ENCODE measurements around the gene PLA2G12A. TPM values are rescaled to one million over a fixed set of nuclear protein-coding genes. Genes with fewer than 3 reads are reported as not detected.

The PLA2G12A gene
- total RNA-seq, 1 experiment from 2014 or later: 47.3 TPM

DNA sequence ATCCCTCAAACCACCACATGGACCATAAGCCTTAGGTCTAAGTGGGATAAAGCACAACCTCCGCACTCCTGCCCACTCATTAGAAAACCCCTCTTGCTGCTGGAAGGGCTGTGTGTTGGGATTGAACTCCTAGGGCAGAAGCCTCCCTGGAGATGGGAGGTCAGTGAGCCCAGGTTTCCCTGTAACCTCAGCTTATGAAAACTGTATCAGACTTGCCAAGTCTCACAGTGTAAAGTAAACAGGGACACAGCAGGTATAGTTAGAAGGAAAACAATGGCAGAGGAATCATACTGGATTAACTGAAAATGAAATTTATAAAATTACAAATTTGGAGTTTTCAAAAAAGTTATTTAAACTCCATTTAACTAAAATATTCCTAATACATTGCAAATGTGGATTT, 56.6 kb downstream of the PLA2G12A start:
- Histone ChIP-seq H2AFZ (ENCODE audit: low read length) (no peak overlapping the region), H2BK12ac (ENCODE audit: insufficient read length, low read depth, low read length) (no peak overlapping the region), H3K27me3 (ENCODE audit: insufficient read depth, low read length) (no peaks in the 10 kb centered on the region), H4K8ac (replicated peaks; ENCODE audit: insufficient read length, low read depth, low read length) (no peak overlapping the region), H3K23ac (ENCODE audit: insufficient read length, low read depth, low read length) (no peak overlapping the region), H4K20me1 (ENCODE audit: control insufficient read depth, insufficient read depth, insufficient read length) (no peaks in the 10 kb centered on the region), H2BK15ac (ENCODE audit: low read depth, low read length) (no peak overlapping the region), H2AK5ac (ENCODE audit: insufficient read length, low read length) (no peak overlapping the region), H3K9ac (ENCODE audit: extremely low read depth, insufficient read length, low read length) (no peak overlapping the region), H3K4ac (ENCODE audit: low read depth, low read length) (no peak overlapping the region), H3K56ac (ENCODE audit: insufficient read length, low read depth, low read length) (no peak overlapping the region), H3K27ac (ENCODE audit: insufficient read length, low read depth, low read length) (no peak overlapping the region), H3K9me3 (ENCODE audit: control insufficient read depth, low read depth, low read length) (no peaks in the 10 kb centered on the region), H3K4me2 (ENCODE audit: insufficient read depth, insufficient read length, low read length) (no peak overlapping the region), H3T11ph (ENCODE audit: low read length) (no peak overlapping the region), H4K91ac (ENCODE audit: insufficient read length, low read depth, low read length) (no peak overlapping the region), H3K23me2 (ENCODE audit: insufficient read length, low read depth, low read length, poor library complexity, severe bottlenecking) (no peaks in the 10 kb centered on the region), H2BK120ac (ENCODE audit: low read depth, low read length, poor library complexity, severe bottlenecking) (no peak overlapping the region), H3K18ac (ENCODE audit: insufficient read length, low read depth, low read length) (no peak overlapping the region), H2BK5ac (ENCODE audit: insufficient read length, low read length) (no peak overlapping the region), H3K14ac (ENCODE audit: insufficient read depth, low read length) (no peak overlapping the region), H2BK20ac (ENCODE audit: low read depth, low read length, poor library complexity, severe bottlenecking) (no peak overlapping the region), H3K79me1 (ENCODE audit: insufficient read depth, low read depth, low read length, poor library complexity, severe bottlenecking) (no peaks in the 10 kb centered on the region), H4K5ac (ENCODE audit: insufficient read length, low read depth, low read length) (no peak overlapping the region), H3K79me2 (ENCODE audit: insufficient read depth, low read length) (no peaks in the 10 kb centered on the region), H3K4me1 (ENCODE audit: insufficient read depth, low read length) (no peaks in the 10 kb centered on the region)
- H3K4me3 Mint-ChIP-seq: no peak overlapping the region
- peaks cover 8 to 9% of the 10 kb centered on the region in 2 experiments for H3K9me3 Mint-ChIP-seq
- no CpG with 5 or more reads among the region's 1 CpG for WGBS (ENCODE audit: extremely low coverage, insufficient read length, low lambda C conversion rate)
- H3K4me1 Mint-ChIP-seq: no peaks in the 10 kb centered on the region
- DNase-seq: no peak
- peaks cover 5 to 20% (median 8%) of the 10 kb centered on the region in 3 experiments; a peak in 6 of 7 replicates for H3K36me3 Mint-ChIP-seq (ENCODE audit: insufficient read depth in 1 of 3, low read depth in 3 of 3)
- H3K27me3 Mint-ChIP-seq (ENCODE audit: low read depth): no peaks in the 10 kb centered on the region; the same call in 1 of the 2 replicates
- TF ChIP-seq, protein P1, sequence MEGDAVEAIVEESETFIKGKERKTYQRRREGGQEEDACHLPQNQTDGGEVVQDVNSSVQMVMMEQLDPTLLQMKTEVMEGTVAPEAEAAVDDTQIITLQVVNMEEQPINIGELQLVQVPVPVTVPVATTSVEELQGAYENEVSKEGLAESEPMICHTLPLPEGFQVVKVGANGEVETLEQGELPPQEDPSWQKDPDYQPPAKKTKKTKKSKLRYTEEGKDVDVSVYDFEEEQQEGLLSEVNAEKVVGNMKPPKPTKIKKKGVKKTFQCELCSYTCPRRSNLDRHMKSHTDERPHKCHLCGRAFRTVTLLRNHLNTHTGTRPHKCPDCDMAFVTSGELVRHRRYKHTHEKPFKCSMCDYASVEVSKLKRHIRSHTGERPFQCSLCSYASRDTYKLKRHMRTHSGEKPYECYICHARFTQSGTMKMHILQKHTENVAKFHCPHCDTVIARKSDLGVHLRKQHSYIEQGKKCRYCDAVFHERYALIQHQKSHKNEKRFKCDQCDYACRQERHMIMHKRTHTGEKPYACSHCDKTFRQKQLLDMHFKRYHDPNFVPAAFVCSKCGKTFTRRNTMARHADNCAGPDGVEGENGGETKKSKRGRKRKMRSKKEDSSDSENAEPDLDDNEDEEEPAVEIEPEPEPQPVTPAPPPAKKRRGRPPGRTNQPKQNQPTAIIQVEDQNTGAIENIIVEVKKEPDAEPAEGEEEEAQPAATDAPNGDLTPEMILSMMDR (conservative IDR thresholded peaks at IDR 0.05): no peak
- H3K27ac Mint-ChIP-seq: no peak overlapping the region

Data from H9 (cell line).